Prostate gland (tissue), 2 donors: ENCODE results near the gene PATL1.

Source experiments
- CTCF ChIP-seq, 4 experiments: fragments of 200-600 bp in 2 of 4; fragments of 450-650 bp in 2 of 4; sonication (generic) in 2 of 4; IDR thresholded peaks; 1 replicate in 3 of 4; 2 replicates in 1 of 4; pipeline ENCODE4 v1.5.1; 2016 to 2019; ENCODE audit warnings: antibody characterized with exemption in 4 of 4, mild to moderate bottlenecking in 2 of 4, moderate library complexity in 2 of 4
- POLR2A ChIP-seq: fragments of 450-650 bp; IDR thresholded peaks from one replicate; pipeline ENCODE4 v1.6.1; 2016; ENCODE audit warnings: antibody characterized with exemption, mild to moderate bottlenecking
- POLR2AphosphoS5 ChIP-seq: sonication (generic); formaldehyde crosslinking; IDR thresholded peaks from one replicate; pipeline ENCODE4 v1.6.1; 2017; ENCODE audit warnings: antibody characterized with exemption

- TF ChIP-seq CTCF (IDR thresholded peaks at IDR 0.05) (no peak), POLR2A (no peak), POLR2AphosphoS5 (no peak)
These were observed 68.2 kb downstream of the PATL1 start for GRCh38 chr11:59600636-59601035.
